ENCODE data around the gene TRIM32. TPM values are rescaled to one million over a fixed set of nuclear protein-coding genes. Genes with fewer than 3 reads are reported as not detected.
"Not testable (repeated sequence)": the region's sequence is repeated elsewhere in the genome, so short reads cannot be mapped to it uniquely, and the experiment has no call there.

TRIM32 gene
- total RNA-seq, 1 experiment from 2014 or later, result 38.7 TPM

DNA sequence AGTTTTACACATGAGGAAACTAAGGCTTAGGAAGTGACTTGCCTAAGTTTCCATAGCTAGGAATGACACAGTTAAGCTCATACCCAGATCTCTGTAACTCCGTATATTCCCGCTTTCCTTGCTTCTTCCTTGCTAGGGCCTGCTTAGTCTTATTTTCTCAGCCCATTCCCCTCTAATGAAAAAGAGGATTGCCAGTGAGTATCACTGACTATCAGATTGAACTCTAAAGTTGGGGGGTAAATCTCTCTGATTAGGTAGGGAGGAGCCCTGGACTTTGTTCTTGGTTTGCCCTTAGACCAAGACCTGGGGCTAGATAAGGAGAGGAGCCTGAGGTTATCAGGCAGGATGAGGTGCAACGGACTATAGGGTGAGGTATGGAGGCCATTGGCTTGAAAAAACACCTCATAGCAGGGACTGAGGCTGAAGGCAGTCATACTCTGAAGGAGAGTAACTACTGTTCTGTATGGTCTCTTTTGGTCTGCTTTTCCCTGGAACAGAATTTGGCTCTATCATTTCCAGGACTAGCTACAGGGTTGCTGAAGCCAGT lies 2.5 kb downstream of the TRIM32 start:
- Histone ChIP-seq H3K9me3 (replicated peaks) (no peaks in the 10 kb centered on the region), H3K27me3 (no peaks in the 10 kb centered on the region), H3K27ac (no peak overlapping the region), H3K4me1 (peaks cover 4% of the 10 kb centered on the region), H3K36me3 (peaks cover 24% of the 10 kb centered on the region), H3K4me3 (no peak overlapping the region)
- no peak for DNase-seq

DNA sequence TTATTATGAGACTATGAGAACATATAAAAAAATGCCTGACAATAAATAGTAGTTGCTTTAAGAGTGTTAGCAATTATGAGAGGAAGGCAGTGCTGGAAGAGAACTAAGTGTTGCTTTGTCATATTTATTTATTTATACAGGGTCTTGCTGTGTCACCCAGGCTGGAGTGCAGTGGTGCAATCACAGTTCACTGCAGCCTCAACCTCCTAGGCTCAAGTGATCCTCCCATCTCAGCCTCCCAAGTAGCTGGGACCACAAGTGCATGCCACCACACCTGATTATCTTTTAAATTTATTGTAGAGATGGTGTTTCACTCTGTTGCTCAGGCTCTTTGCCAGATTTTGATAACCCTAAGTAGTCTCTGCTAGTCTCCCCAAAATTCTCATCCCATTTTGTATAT lies 3.7 kb downstream of the TRIM32 start:
- not testable (repeated sequence) for H3K4me1 ChIP-seq; DNase-seq; H3K4me3 ChIP-seq; H3K9me3 ChIP-seq (replicated peaks); H3K27ac ChIP-seq; H3K27me3 ChIP-seq
- peaks cover 32% of the 10 kb centered on the region for H3K36me3 ChIP-seq

DNA sequence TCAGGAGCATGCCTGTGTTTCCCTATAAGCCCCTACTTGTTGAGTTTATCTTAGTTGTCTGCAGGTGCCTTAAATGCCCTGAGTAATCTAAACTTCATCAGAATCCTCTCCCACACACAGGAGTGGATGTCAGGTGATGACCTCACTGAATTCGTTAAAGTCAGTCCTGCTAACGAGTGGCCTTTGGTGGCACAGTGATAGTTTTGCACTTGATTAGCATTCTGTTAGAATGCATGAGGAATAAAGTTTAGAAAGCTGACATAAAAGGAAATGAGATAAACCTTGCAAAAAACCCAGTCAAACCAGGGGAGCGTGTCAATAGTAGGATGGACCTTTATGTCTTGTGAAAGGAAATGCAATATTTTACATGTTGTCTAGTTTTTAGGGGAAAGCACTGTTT lies 4.5 kb downstream of the TRIM32 start:
- Histone ChIP-seq H3K4me3 (no peak overlapping the region), H3K4me1 (peaks cover 2% of the 10 kb centered on the region), H3K9me3 (replicated peaks) (no peaks in the 10 kb centered on the region), H3K27ac (no peak overlapping the region), H3K27me3 (no peaks in the 10 kb centered on the region), H3K36me3 (peaks cover 39% of the 10 kb centered on the region)
- no peak for DNase-seq

DNA sequence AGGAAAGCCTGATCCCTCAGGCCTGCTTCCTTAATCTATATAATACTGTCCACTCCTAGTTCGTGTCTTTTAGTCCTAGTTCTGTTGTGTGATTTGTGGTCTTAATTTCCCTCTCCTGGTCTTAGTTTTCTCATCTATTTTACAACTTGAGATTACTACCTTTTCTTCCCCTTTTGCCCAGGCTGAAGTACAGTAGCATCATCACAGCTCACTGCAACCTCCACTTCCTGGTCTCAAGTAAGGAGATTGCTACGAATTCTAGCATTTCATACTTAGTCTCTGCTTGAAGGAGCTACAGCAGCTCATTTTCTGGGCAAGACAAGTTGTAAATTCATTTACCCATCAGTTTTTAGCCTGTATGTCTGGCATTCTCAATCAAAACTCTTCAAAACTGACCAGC lies 5.5 kb downstream of the TRIM32 start:
- H3K27ac ChIP-seq, result no peak overlapping the region
- no peaks in the 10 kb centered on the region for H3K9me3 ChIP-seq (replicated peaks)
- H3K4me3 ChIP-seq, result no peak overlapping the region
- no peaks in the 10 kb centered on the region for H3K27me3 ChIP-seq
- no peaks in the 10 kb centered on the region; the same call in 1 of the 2 replicates for H3K4me1 ChIP-seq
- H3K36me3 ChIP-seq, result peaks cover 45% of the 10 kb centered on the region
- no peak for DNase-seq

DNA sequence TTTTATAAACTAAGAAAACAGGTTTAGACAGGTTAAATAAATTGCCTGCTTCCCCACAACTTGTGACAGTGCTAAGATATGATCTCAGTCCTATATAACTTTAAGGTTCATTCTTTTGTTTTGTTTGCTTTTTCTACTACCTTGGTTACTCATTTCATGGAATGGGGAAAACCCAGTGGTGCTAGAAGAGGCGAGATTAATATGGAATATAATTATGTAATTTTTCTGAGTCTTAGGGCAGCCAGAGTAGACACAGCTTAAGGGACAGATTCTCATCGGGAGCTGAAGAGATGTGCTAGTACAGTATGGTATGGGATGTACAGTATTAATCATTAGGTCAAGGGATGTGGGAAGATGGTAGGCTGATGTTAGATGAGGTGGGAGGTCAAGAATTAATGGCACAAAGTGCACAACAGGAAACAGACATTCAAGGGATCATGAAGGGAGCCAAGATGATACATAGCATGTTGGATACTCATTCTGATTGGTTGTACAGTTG lies 6.2 kb downstream of the TRIM32 start:
- no peak overlapping the region for H3K4me3 ChIP-seq
- peaks cover 52% of the 10 kb centered on the region for H3K36me3 ChIP-seq
- H3K9me3 ChIP-seq (replicated peaks), result no peaks in the 10 kb centered on the region
- H3K27ac ChIP-seq, result no peak overlapping the region
- H3K4me1 ChIP-seq, result no peaks in the 10 kb centered on the region; the same call in 1 of the 2 replicates
- DNase-seq, result no peak
- H3K27me3 ChIP-seq, result no peaks in the 10 kb centered on the region

GRCh38 chr9:116694785-116695291 lies 7.7 kb downstream of the TRIM32 start:
- Histone ChIP-seq H3K9me3 (replicated peaks) (no peaks in the 10 kb centered on the region), H3K27me3 (no peaks in the 10 kb centered on the region), H3K27ac (no peak overlapping the region), H3K36me3 (peaks cover 67% of the 10 kb centered on the region), H3K4me3 (no peak overlapping the region), H3K4me1 (no peaks in the 10 kb centered on the region)
- DNase-seq, result no peak

DNA sequence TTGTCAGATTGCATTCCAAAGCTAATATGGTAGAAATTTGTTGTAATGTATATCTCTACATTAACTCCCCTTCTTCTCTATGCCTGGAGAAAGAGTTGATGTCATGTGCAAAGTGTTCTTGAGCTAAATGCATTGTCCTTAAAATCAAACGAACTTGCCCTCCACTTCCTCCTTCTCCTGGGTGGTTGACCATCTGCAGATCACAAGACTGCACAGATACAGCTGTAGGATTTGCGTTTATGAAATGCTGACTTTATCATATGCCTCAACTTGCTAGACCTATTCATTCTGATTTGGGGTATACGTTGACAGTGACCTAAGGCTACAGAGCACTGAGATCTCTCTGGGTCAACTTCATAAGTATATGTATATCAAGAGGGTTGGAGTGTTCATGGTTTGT lies 8.3 kb downstream of the TRIM32 start:
- H3K27me3 ChIP-seq, result no peaks in the 10 kb centered on the region
- no peak overlapping the region for H3K27ac ChIP-seq
- no peak overlapping the region for H3K4me3 ChIP-seq
- peaks cover 71% of the 10 kb centered on the region for H3K36me3 ChIP-seq
- no peaks in the 10 kb centered on the region for H3K4me1 ChIP-seq
- H3K9me3 ChIP-seq (replicated peaks), result no peaks in the 10 kb centered on the region
- DNase-seq, result no peak

DNA sequence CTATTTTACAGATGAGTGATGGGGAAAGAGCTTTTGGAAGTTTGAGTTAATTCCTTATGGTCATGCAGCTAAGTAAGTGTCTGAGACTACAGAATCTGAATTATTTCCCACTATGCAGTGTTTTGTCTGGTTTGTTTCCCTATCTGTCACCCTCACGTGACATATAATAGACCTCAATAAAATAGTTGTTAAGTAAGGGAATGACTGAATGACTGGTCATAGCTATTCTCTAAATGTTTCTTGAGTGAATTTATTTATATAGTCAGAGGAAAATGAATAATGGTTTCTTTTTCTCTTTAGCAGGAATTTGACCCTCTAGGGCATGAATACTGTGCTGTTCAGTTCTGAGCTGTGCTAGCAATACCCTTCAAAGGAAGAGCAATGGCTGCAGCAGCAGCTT lies 10.3 kb downstream of the TRIM32 start:
- no peak for DNase-seq
- Histone ChIP-seq H3K4me1 (no peaks in the 10 kb centered on the region), H3K27ac (no peak overlapping the region), H3K4me3 (no peak overlapping the region), H3K36me3 (peaks cover 78% of the 10 kb centered on the region), H3K27me3 (no peaks in the 10 kb centered on the region), H3K9me3 (replicated peaks) (no peaks in the 10 kb centered on the region)

DNA sequence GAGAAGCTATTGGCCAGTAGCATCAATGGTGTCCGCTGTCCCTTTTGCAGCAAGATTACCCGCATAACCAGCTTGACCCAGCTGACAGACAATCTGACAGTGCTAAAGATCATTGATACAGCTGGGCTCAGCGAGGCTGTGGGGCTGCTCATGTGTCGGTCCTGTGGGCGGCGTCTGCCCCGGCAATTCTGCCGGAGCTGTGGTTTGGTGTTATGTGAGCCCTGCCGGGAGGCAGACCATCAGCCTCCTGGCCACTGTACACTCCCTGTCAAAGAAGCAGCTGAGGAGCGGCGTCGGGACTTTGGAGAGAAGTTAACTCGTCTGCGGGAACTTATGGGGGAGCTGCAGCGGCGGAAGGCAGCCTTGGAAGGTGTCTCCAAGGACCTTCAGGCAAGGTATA lies 10.8 kb downstream of the TRIM32 start:
- H3K4me1 ChIP-seq, result no peaks in the 10 kb centered on the region
- no peaks in the 10 kb centered on the region for H3K27me3 ChIP-seq
- H3K4me3 ChIP-seq, result no peak overlapping the region
- peaks cover 79% of the 10 kb centered on the region for H3K36me3 ChIP-seq
- no peak overlapping the region for H3K27ac ChIP-seq
- DNase-seq, result no peak
- no peaks in the 10 kb centered on the region for H3K9me3 ChIP-seq (replicated peaks)

DNA sequence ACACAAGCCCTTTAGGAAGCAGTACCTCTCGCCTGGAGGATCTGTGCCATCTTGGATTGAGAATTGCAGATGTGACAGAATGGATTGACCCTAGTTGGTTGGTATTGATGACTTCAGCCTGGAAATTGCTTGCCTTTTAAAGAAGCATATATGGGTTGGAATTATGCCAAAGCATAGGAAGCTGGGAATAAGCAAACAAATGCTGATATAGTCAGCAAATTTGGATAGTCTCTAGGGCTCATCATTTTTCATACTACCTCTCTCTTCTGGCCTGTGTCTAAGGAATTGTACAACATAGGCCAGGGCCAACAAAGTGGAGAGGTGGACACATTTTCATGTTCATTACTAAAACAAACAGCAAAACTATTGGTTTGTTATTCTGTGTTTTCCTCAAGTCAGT lies 13.2 kb downstream of the TRIM32 start:
- Histone ChIP-seq H3K36me3 (peaks cover 69% of the 10 kb centered on the region), H3K27ac (no peak overlapping the region), H3K4me1 (no peaks in the 10 kb centered on the region), H3K9me3 (replicated peaks) (no peaks in the 10 kb centered on the region), H3K27me3 (no peaks in the 10 kb centered on the region), H3K4me3 (no peak overlapping the region)
- DNase-seq, result no peak

- H3K36me3 ChIP-seq, result peaks cover 63% of the 10 kb centered on the region
- no peak overlapping the region for H3K4me3 ChIP-seq
- peak in 1 of 2 experiments; percentile 17 for DNase-seq
- H3K9me3 ChIP-seq (replicated peaks), result no peaks in the 10 kb centered on the region
- H3K27ac ChIP-seq, result no peak overlapping the region
- H3K27me3 ChIP-seq, result no peaks in the 10 kb centered on the region
- no peaks in the 10 kb centered on the region for H3K4me1 ChIP-seq
Observed at GRCh38 chr9:116700882-116701865, 14.1 kb downstream of the TRIM32 start.

GRCh38 chr9:116701940-116702642 lies 15.0 kb downstream of the TRIM32 start:
- no peaks in the 10 kb centered on the region for H3K4me1 ChIP-seq
- no peak overlapping the region for H3K27ac ChIP-seq
- H3K27me3 ChIP-seq, result no peaks in the 10 kb centered on the region
- H3K36me3 ChIP-seq, result peaks cover 59% of the 10 kb centered on the region
- no peak for DNase-seq
- H3K4me3 ChIP-seq, result no peak overlapping the region
- H3K9me3 ChIP-seq (replicated peaks), result no peaks in the 10 kb centered on the region

GRCh38 chr9:116703634-116704033 lies 16.5 kb downstream of the TRIM32 start:
- Histone ChIP-seq H3K36me3 (peaks cover 44% of the 10 kb centered on the region), H3K9me3 (replicated peaks) (no peaks in the 10 kb centered on the region)
- DNase-seq, result peak in 1 of 2 experiments; percentile 26

GRCh38 chr9:116704470-116704869 lies 17.4 kb downstream of the TRIM32 start:
- Histone ChIP-seq H3K4me3 (no peak overlapping the region), H3K27me3 (no peaks in the 10 kb centered on the region), H3K27ac (no peak overlapping the region), H3K9me3 (replicated peaks) (no peaks in the 10 kb centered on the region), H3K4me1 (no peaks in the 10 kb centered on the region), H3K36me3 (peaks cover 35% of the 10 kb centered on the region)
- no peak for DNase-seq

More at GRCh38 chr9:116703634-116704033, 16.5 kb downstream of the TRIM32 start:
- no peak overlapping the region for H3K27ac ChIP-seq
- no peaks in the 10 kb centered on the region for H3K27me3 ChIP-seq
- H3K4me1 ChIP-seq, result no peaks in the 10 kb centered on the region
- no peak overlapping the region for H3K4me3 ChIP-seq

DNA sequence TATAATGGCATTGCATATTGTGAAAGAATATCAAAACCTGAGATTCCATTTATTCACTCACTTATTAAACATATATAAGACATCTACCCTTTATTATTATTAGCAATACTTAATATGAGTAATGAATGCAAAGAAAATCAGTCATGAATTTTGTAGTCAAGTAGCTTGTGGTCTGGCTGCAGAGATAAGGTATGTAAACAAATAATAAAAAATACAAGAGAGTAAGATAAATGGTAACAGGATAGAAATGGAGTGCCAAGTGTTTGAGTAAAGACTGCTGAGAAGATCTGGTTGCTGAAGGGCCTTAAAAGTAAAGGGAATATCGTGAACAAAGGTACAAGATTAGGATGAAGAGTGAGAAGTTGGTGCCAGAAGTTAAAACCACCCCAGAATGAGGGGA lies 18.4 kb downstream of the TRIM32 start:
- H3K4me1 ChIP-seq, result no peaks in the 10 kb centered on the region
- H3K36me3 ChIP-seq, result peaks cover 25% of the 10 kb centered on the region
- H3K27me3 ChIP-seq, result no peaks in the 10 kb centered on the region
- no peak for DNase-seq
- H3K27ac ChIP-seq, result no peak overlapping the region
- no peaks in the 10 kb centered on the region for H3K9me3 ChIP-seq (replicated peaks)
- H3K4me3 ChIP-seq, result no peak overlapping the region

Data from SJCRH30 (cell line).